Measurements from ENCODE around the gene ARID3A. TPM values are rescaled to one million over a fixed set of nuclear protein-coding genes. Genes with fewer than 3 reads are reported as not detected.
"Not testable (repeated sequence)": the region's sequence is repeated elsewhere in the genome, so short reads cannot be mapped to it uniquely, and the experiment has no call there.

Gene ARID3A
- total RNA-seq, 2 donors from 2014 or later, result 3.8 to 18.7 TPM

DNA sequence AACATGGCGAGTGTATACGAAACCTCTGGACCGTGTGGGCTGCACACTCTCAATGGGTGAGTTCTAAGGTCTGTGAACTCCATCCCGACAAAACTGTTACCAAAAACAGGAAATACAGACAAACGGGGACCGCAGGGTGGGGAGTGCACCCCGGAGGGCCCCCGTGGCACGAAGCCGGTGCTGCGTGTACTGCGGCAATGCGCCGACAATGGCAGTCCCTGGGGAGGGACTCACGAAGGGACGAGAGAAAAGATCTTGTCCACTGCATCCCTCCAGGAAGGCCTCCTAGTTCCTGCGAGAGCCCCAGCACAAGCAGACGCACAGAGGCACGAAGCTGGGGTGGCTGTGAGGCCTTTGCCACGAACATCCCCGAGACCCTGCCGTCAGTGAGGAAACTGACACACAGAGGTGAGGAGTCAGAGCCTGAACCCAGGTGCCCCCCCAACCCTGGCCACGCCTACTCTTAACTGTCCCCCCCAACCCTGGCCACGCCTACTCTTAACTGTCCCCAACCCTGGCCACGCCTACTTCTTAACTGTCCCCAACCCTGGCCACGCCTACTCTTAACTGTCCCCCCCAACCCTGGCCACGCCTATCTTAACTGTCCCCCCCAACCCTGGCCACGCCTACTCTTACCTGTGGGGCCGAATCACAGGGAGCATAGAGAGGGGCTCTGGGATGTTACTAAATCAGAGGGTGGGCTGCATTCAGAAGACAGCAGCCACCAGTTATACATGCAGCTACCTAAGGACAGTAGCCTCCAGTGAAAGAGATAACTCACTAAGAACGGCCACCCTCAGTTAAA is 37.1 kb upstream of the ARID3A start:
- Histone ChIP-seq H3K9me3 (no peaks in the 10 kb centered on the region), H3K27me3 (replicated peaks; ENCODE audit: insufficient read depth) (no peaks in the 10 kb centered on the region), H3K36me3 (peaks cover 0 to 10% of the 10 kb centered on the region in 2 donors), H3K4me3 (no peak overlapping the region), H3K27ac (no peak overlapping the region), H3K4me1 (replicated peaks) (no peaks in the 10 kb centered on the region)
- DNase-seq (ENCODE audit: low spot score), result no peak
- WGBS, result 90% methylated on average over 30 of the region's 30 CpGs
- TF ChIP-seq POLR2A (IDR thresholded peaks at IDR 0.05), result no peak
- no peak for TF ChIP-seq POLR2AphosphoS5 (IDR thresholded peaks at IDR 0.05)
- TF ChIP-seq, protein P1, sequence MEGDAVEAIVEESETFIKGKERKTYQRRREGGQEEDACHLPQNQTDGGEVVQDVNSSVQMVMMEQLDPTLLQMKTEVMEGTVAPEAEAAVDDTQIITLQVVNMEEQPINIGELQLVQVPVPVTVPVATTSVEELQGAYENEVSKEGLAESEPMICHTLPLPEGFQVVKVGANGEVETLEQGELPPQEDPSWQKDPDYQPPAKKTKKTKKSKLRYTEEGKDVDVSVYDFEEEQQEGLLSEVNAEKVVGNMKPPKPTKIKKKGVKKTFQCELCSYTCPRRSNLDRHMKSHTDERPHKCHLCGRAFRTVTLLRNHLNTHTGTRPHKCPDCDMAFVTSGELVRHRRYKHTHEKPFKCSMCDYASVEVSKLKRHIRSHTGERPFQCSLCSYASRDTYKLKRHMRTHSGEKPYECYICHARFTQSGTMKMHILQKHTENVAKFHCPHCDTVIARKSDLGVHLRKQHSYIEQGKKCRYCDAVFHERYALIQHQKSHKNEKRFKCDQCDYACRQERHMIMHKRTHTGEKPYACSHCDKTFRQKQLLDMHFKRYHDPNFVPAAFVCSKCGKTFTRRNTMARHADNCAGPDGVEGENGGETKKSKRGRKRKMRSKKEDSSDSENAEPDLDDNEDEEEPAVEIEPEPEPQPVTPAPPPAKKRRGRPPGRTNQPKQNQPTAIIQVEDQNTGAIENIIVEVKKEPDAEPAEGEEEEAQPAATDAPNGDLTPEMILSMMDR (IDR thresholded peaks at IDR 0.05), result no peak
- intact Hi-C loops (cut with DNase I), result no loop called here

DNA sequence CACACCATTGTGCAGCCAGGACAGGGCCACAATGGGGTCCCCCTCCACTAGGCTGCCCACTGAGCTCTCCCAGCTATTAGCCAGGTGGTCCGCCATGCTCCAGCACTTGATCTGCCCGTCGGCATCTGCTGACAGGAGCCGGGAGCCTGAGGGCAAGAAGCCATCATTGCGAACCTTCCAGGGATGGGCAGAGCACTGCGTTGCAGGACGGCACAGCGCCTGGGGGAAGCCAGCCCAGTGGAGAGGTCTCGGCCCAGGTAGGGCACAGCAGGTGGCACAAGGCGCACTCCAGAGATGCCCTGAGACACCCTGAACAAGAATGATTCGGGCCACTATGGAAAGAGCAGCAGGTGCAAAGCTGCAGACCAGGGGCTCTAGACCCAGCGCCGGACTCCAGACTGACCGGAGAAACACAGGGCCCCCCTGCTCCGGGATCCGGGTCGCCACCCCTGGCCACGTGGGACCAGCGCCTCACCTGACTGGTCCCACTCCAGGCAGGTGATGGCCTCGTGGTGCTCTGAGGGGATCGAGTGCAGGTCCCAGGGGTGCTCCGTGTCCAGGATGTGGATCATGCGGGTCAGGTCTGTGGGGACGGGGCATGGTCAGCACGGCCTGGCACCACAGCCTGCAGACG is 36.1 kb upstream of the ARID3A start:
- DNase-seq (ENCODE audit: low spot score), result no peak
- Histone ChIP-seq H3K9me3 (no peaks in the 10 kb centered on the region), H3K27me3 (replicated peaks; ENCODE audit: insufficient read depth) (no peaks in the 10 kb centered on the region), H3K4me3 (no peak overlapping the region), H3K4me1 (replicated peaks) (no peaks in the 10 kb centered on the region), H3K27ac (no peak overlapping the region), H3K36me3 (peaks cover 0 to 9% of the 10 kb centered on the region in 2 donors)
- 90% methylated on average over 23 of the region's 26 CpGs for WGBS
- TF ChIP-seq POLR2AphosphoS5 (IDR thresholded peaks at IDR 0.05) (no peak), POLR2A (IDR thresholded peaks at IDR 0.05) (no peak)
- TF ChIP-seq, protein P1 (IDR thresholded peaks at IDR 0.05), result no peak
- intact Hi-C loops (cut with DNase I), result no loop called here

DNA sequence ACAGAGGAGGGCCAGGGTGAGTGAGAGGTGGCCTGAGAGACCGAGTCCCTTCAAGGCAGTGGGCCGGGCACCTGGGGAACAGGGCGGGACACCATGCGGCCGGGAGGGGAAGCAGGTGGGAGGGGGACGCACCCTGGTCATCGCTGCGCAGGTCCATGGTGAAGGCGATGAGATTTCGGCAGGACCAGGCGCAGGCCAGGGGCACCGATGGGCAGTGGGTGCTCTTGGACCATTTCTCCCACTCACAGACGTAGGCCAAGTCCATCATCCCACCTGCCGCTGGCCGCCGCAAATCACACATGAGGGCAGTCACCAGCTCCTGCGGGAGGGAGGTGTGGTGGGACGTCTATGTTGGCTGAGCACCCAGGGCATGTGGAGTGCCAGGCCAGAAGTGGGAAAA is 35.0 kb upstream of the ARID3A start:
- no peaks in the 10 kb centered on the region for H3K9me3 ChIP-seq
- H3K4me1 ChIP-seq (replicated peaks), result no peaks in the 10 kb centered on the region
- DNase-seq (ENCODE audit: low spot score), result no peak
- peaks cover 0 to 4% of the 10 kb centered on the region in 2 donors for H3K36me3 ChIP-seq
- intact Hi-C loops (cut with DNase I), result no loop called here
- H3K27me3 ChIP-seq (replicated peaks; ENCODE audit: insufficient read depth), result no peaks in the 10 kb centered on the region
- 84% methylated on average over 18 of the region's 18 CpGs for WGBS
- H3K4me3 ChIP-seq, result no peak overlapping the region
- no peak overlapping the region for H3K27ac ChIP-seq
- TF ChIP-seq POLR2A (IDR thresholded peaks at IDR 0.05) (no peak), POLR2AphosphoS5 (IDR thresholded peaks at IDR 0.05) (no peak)
- TF ChIP-seq, protein P1 (IDR thresholded peaks at IDR 0.05), result no peak

DNA sequence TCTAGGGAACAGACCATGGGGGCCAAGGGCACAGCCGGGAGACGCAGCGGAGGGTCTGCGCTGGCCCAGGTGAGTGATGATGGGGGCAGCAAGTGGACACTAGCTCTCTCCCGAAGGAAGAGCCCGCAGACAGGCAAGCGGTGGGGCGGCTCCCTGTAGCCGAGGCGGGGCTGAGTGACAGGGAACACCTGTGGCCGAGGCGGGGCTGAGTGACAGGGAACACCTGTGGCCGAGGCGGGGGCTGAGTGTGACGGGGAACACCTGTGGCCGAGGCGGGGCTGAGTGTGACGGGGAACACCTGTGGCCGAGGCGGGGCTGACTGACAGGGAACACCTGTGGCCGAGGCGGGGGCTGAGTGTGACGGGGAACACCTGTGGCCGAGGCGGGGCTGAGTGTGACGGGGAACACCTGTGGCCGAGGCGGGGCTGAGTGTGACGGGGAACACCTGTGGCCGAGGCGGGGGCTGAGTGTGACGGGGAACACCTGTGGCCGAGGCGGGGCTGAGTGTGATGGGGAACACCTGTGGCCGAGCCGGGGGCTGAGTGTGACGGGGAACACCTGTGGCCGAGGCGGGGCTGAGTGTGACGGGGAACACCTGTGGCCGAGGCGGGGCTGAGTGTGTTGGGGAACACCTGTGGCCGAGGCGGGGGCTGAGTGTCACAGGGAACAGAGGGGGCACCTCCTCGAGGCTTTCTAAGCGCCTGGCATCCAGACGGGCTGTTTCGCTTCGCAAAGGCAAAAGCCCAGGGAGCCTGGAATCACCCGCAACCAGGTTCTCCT is 34.2 kb upstream of the ARID3A start:
- H3K27ac ChIP-seq, result peak overlapping the region; percentile 92 to 94
- intact Hi-C loops (cut with DNase I); DNase-seq (ENCODE audit: low spot score); H3K9me3 ChIP-seq; H3K27me3 ChIP-seq (replicated peaks; ENCODE audit: insufficient read depth); H3K4me1 ChIP-seq (replicated peaks); H3K36me3 ChIP-seq: not testable (repeated sequence)
- peak overlapping the region; percentile 92 to 97 for H3K4me3 ChIP-seq
- 32% methylated on average over 41 of the region's 50 CpGs for WGBS

DNA sequence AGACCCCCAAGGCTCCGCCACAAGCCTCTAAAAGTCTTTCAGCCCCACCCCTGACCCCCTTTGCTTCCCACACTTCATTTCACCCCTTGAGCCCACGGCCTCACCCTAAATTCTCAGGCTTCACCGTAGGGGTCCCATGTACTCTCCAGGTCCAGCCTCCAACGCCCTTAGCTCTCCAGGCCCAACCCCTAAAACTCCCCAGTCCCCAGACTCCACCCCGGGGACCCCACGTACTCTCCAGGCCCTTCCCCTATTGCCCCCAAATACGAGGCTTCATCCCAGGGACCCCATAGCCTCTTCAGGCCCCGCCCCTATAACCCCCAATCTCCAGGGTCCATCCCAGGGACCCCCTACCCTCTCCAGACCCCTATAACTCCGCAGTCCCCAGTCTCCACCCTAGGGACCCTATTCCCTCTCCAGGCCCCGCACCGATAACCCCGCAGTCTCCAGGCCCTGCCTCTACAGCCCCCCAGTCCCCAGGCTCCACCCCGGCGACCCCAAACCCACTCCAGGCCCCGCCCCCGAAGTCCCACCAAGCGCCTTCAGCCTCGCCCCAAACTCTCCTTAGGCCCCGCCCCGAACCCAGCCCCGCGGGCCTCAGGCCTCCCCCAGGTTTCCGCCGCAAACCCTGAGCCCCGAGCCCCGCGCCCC is 33.5 kb upstream of the ARID3A start:
- WGBS, result 3% methylated on average over 24 of the region's 27 CpGs
- H3K27me3 ChIP-seq (replicated peaks; ENCODE audit: insufficient read depth), result no peaks in the 10 kb centered on the region
- intact Hi-C loops (cut with DNase I), result no loop called here

More for the DNA sequence above, 33.5 kb upstream of the ARID3A start:
- no peaks in the 10 kb centered on the region for H3K36me3 ChIP-seq
- H3K27ac ChIP-seq, result peak overlapping the region; percentile 92 to 94
- no peaks in the 10 kb centered on the region for H3K4me1 ChIP-seq (replicated peaks)
- peak overlapping the region; percentile 92 to 97 for H3K4me3 ChIP-seq
- DNase-seq (ENCODE audit: low spot score), result no peak
- no peaks in the 10 kb centered on the region for H3K9me3 ChIP-seq
- TF ChIP-seq, protein P1 (IDR thresholded peaks at IDR 0.05), result no peak
- TF ChIP-seq POLR2A (IDR thresholded peaks at IDR 0.05) (no peak), POLR2AphosphoS5 (IDR thresholded peaks at IDR 0.05) (no peak)
